Liver (tissue), 9 donors: Measurements from ENCODE around the gene ASH1L. TPM values are rescaled to one million over a fixed set of nuclear protein-coding genes. Genes with fewer than 3 reads are reported as not detected.

Experiments used
- DNase-seq: peaks from one replicate; pipeline ENCODE4 v3.0.0-alpha.2; 2017; ENCODE audit warnings: low spot score
- H3K27ac ChIP-seq, 2 donors: one replicate each; pipeline ENCODE4 v1.7.0; 2013; ENCODE audit warnings: inconsistent platforms in 2 of 2, low read length in 2 of 2, control low read depth in 1 of 2, low read depth in 1 of 2, mild to moderate bottlenecking in 1 of 2
- H3K27me3 ChIP-seq, 4 donors: one replicate each; pipeline versions ENCODE4 v1.6.1 to v1.7.0; 2013; ENCODE audit warnings: low read length in 3 of 4, inconsistent platforms in 1 of 4, mild to moderate bottlenecking in 1 of 4, moderate library complexity in 1 of 4; ENCODE audit not compliant: control insufficient read depth in 4 of 4, insufficient read depth in 4 of 4
- H3K36me3 ChIP-seq, 4 donors: one replicate each; pipeline versions ENCODE4 v1.6.1 to v1.7.0; 2013; ENCODE audit warnings: low read length in 3 of 4, mild to moderate bottlenecking in 3 of 4, low read depth in 1 of 4, moderate library complexity in 1 of 4; ENCODE audit not compliant: control insufficient read depth in 4 of 4, insufficient read depth in 3 of 4
- H3K4me1 ChIP-seq, 4 donors: one replicate each; pipeline versions ENCODE4 v1.6.1 to v1.7.0; 2013; ENCODE audit warnings: low read length in 3 of 4, mild to moderate bottlenecking in 3 of 4, moderate library complexity in 1 of 4; ENCODE audit not compliant: control insufficient read depth in 4 of 4, insufficient read depth in 4 of 4
- H3K4me3 ChIP-seq, 3 donors: one replicate each; pipeline versions ENCODE4 v1.6.1 to v1.7.0; 2013; ENCODE audit warnings: low read length in 3 of 3, control low read depth in 1 of 3, low read depth in 1 of 3, mild to moderate bottlenecking in 1 of 3
- H3K9ac ChIP-seq, 2 donors: one replicate each; pipeline ENCODE4 v1.7.0; 2013; ENCODE audit warnings: low read length in 2 of 2, mild to moderate bottlenecking in 2 of 2, moderate library complexity in 2 of 2, control low read depth in 1 of 2, low read depth in 1 of 2
- H3K9me3 ChIP-seq, 4 donors: one replicate each; pipeline versions ENCODE4 v1.6.1 to v1.7.0; 2013; ENCODE audit warnings: low read length in 3 of 4; ENCODE audit not compliant: control insufficient read depth in 4 of 4
- ATF3 ChIP-seq: IDR thresholded peaks from 2 replicates; pipeline ENCODE4 v1.6.1; 2016; ENCODE audit warnings: antibody characterized with exemption
- CTCF ChIP-seq: fragments of 150-350 bp; IDR thresholded peaks from 2 replicates; pipeline ENCODE4 v1.5.1; 2017; ENCODE audit warnings: improper control_type of control experiment, low read depth, low read length; ENCODE audit not compliant: missing input control
- EGR1 ChIP-seq, 2 donors: IDR thresholded peaks; 2 replicates each; pipeline ENCODE4 v1.6.1; 2016 to 2018; ENCODE audit warnings: antibody characterized with exemption in 2 of 2, low read depth in 2 of 2
- FOXA1 ChIP-seq: IDR thresholded peaks from 2 replicates; pipeline ENCODE4 v1.6.1; 2016; ENCODE audit warnings: antibody characterized with exemption
- FOXA2 ChIP-seq: IDR thresholded peaks from 2 replicates; pipeline ENCODE4 v1.6.1; 2016; ENCODE audit warnings: antibody characterized with exemption
- GABPA ChIP-seq, 2 donors: IDR thresholded peaks in 1 of 2; conservative IDR thresholded peaks in 1 of 2; 2 replicates each; pipeline ENCODE4 v1.6.1; 2016; ENCODE audit warnings: antibody characterized with exemption in 2 of 2, mild to moderate bottlenecking in 1 of 2, moderate library complexity in 1 of 2
- HNF4A ChIP-seq, 2 donors: conservative IDR thresholded peaks; 2 replicates each; pipeline ENCODE4 v1.6.1; 2016; ENCODE audit warnings: antibody characterized with exemption in 2 of 2, mild to moderate bottlenecking in 2 of 2
- HNF4G ChIP-seq: IDR thresholded peaks from 2 replicates; pipeline ENCODE4 v1.6.1; 2016; ENCODE audit warnings: antibody characterized with exemption
- JUND ChIP-seq, 2 donors: IDR thresholded peaks; 2 replicates each; pipeline ENCODE4 v1.6.1; 2016; ENCODE audit warnings: antibody characterized with exemption in 2 of 2
- MAX ChIP-seq: IDR thresholded peaks from 2 replicates; pipeline ENCODE4 v1.6.1; 2016; ENCODE audit warnings: antibody characterized with exemption
- NR2F2 ChIP-seq: IDR thresholded peaks from 2 replicates; pipeline ENCODE4 v1.6.1; 2016; ENCODE audit warnings: antibody characterized with exemption
- RAD21 ChIP-seq, 2 donors: IDR thresholded peaks; 2 replicates each; pipeline ENCODE4 v1.6.1; 2016; ENCODE audit warnings: antibody characterized with exemption in 2 of 2, mild to moderate bottlenecking in 2 of 2
- SP1 ChIP-seq: IDR thresholded peaks from 2 replicates; pipeline ENCODE4 v1.6.1; 2018; ENCODE audit warnings: antibody characterized with exemption, mild to moderate bottlenecking
- TAF1 ChIP-seq: conservative IDR thresholded peaks from 2 replicates; pipeline ENCODE4 v1.6.1; 2016; ENCODE audit warnings: antibody characterized with exemption, mild to moderate bottlenecking
- YY1 ChIP-seq: IDR thresholded peaks from 2 replicates; pipeline ENCODE4 v1.6.1; 2016; ENCODE audit warnings: antibody characterized with exemption, mild to moderate bottlenecking
- WGBS: extraction: QIAGEN DNeasy Blood & Tissue Kit; methylation state at CpG from one replicate; pipeline ENCODE4 v1.1.7; 2013; 5-methylcytosine and 5-hydroxymethylcytosine counted together
- polyA plus RNA-seq, 2 donors: library from polyadenylated mRNA; stranded (reverse) in 1 of 2; unstranded in 1 of 2; fragments of 200-250 nt in 1 of 2; fragments of >200 nt in 1 of 2; fragmentation: Nextera tagmentation in 1 of 2; extraction: Ambion mirVana in 1 of 2; gene quantifications; one replicate each; pipeline versions ENCODE4 v1.2.1 to v1.2.3, GENCODE V29; 2013 to 2015
- total RNA-seq, 2 donors: library from RNA; depleted of rRNA; stranded (reverse); fragments of >200 nt; gene quantifications; one replicate each; pipeline ENCODE4 v1.2.3, GENCODE V29; 2014
- TF ChIP-seq, protein P1 (sequence below): IDR thresholded peaks from 2 replicates; pipeline ENCODE4 v1.6.1; 2016; ENCODE audit warnings: antibody characterized with exemption, mild to moderate bottlenecking
- donor health status: healthy.
- donor health status: healthy.
- donor health status: healthy.
- donor health status: healthy.
- donor health status: healthy.

The ASH1L gene
- total and polyA plus RNA-seq, 4 donors, result 3.9 to 30.3 (median 13.9) TPM

GRCh38 chr1:155352631-155353030 is 210.0 kb downstream of the ASH1L start:
- TF ChIP-seq MAX (no peak), ATF3 (no peak), GABPA (IDR thresholded peaks at IDR 0.05 in 1 of 2, conservative IDR thresholded peaks at IDR 0.05 in 1 of 2) (no peak), EGR1 (IDR thresholded peaks at IDR 0.05; ENCODE audit: low read depth in 2 of 2) (no peak), HNF4A (conservative IDR thresholded peaks at IDR 0.05) (no peak), YY1 (no peak), CTCF (no peak), FOXA2 (no peak)
- TF ChIP-seq, protein P1, sequence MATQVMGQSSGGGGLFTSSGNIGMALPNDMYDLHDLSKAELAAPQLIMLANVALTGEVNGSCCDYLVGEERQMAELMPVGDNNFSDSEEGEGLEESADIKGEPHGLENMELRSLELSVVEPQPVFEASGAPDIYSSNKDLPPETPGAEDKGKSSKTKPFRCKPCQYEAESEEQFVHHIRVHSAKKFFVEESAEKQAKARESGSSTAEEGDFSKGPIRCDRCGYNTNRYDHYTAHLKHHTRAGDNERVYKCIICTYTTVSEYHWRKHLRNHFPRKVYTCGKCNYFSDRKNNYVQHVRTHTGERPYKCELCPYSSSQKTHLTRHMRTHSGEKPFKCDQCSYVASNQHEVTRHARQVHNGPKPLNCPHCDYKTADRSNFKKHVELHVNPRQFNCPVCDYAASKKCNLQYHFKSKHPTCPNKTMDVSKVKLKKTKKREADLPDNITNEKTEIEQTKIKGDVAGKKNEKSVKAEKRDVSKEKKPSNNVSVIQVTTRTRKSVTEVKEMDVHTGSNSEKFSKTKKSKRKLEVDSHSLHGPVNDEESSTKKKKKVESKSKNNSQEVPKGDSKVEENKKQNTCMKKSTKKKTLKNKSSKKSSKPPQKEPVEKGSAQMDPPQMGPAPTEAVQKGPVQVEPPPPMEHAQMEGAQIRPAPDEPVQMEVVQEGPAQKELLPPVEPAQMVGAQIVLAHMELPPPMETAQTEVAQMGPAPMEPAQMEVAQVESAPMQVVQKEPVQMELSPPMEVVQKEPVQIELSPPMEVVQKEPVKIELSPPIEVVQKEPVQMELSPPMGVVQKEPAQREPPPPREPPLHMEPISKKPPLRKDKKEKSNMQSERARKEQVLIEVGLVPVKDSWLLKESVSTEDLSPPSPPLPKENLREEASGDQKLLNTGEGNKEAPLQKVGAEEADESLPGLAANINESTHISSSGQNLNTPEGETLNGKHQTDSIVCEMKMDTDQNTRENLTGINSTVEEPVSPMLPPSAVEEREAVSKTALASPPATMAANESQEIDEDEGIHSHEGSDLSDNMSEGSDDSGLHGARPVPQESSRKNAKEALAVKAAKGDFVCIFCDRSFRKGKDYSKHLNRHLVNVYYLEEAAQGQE, result no peak
- H3K4me1 ChIP-seq, result no peaks in the 10 kb centered on the region
- peaks cover 12 to 71% (median 56%) of the 10 kb centered on the region in 4 donors for H3K36me3 ChIP-seq
- WGBS, result 95% methylated on average over 6 of the region's 6 CpGs
- DNase-seq, result no peak
- H3K9me3 ChIP-seq, result no peaks in the 10 kb centered on the region
- H3K27ac ChIP-seq, result no peak overlapping the region
- H3K4me3 ChIP-seq, result no peak overlapping the region
- no peaks in the 10 kb centered on the region for H3K27me3 ChIP-seq
- H3K9ac ChIP-seq, result no peak overlapping the region

GRCh38 chr1:155342842-155343241 is 219.8 kb downstream of the ASH1L start:
- H3K9ac ChIP-seq, result no peak overlapping the region
- H3K36me3 ChIP-seq, result peaks cover 12 to 81% (median 69%) of the 10 kb centered on the region in 4 donors
- 92% methylated on average over 3 of the region's 3 CpGs for WGBS
- no peaks in the 10 kb centered on the region for H3K4me1 ChIP-seq
- no peak for TF ChIP-seq JUND (IDR thresholded peaks at IDR 0.05)
- TF ChIP-seq NR2F2, result no peak
- TF ChIP-seq EGR1 (IDR thresholded peaks at IDR 0.05; ENCODE audit: low read depth in 2 of 2), result no peak
- no peak for TF ChIP-seq FOXA2
- TF ChIP-seq RAD21 (IDR thresholded peaks at IDR 0.05), result no peak
- TF ChIP-seq YY1, result no peak
- TF ChIP-seq CTCF, result no peak
- TF ChIP-seq FOXA1, result no peak
- TF ChIP-seq TAF1, result no peak
- TF ChIP-seq ATF3, result no peak
- no peak for TF ChIP-seq SP1
- TF ChIP-seq MAX, result no peak
- TF ChIP-seq, protein P1, result no peak
- no peak for TF ChIP-seq HNF4A (conservative IDR thresholded peaks at IDR 0.05)
- no peak for TF ChIP-seq HNF4G
- no peak overlapping the region for H3K4me3 ChIP-seq
- H3K27ac ChIP-seq, result no peak overlapping the region
- H3K9me3 ChIP-seq, result no peaks in the 10 kb centered on the region
- no peak for DNase-seq
- no peaks in the 10 kb centered on the region for H3K27me3 ChIP-seq
